IPS DF 19.7 (cell line): ENCODE data around the gene NMRK2.
"Not testable (repeated sequence)": the region's sequence is repeated elsewhere in the genome, so short reads cannot be mapped to it uniquely, and the experiment has no call there.

Source experiments
- DNase-seq: peaks from one replicate; pipeline ENCODE4 v3.0.0-alpha.2; 2013; ENCODE audit warnings: low read depth, low spot score

NMRK2 gene

DNA sequence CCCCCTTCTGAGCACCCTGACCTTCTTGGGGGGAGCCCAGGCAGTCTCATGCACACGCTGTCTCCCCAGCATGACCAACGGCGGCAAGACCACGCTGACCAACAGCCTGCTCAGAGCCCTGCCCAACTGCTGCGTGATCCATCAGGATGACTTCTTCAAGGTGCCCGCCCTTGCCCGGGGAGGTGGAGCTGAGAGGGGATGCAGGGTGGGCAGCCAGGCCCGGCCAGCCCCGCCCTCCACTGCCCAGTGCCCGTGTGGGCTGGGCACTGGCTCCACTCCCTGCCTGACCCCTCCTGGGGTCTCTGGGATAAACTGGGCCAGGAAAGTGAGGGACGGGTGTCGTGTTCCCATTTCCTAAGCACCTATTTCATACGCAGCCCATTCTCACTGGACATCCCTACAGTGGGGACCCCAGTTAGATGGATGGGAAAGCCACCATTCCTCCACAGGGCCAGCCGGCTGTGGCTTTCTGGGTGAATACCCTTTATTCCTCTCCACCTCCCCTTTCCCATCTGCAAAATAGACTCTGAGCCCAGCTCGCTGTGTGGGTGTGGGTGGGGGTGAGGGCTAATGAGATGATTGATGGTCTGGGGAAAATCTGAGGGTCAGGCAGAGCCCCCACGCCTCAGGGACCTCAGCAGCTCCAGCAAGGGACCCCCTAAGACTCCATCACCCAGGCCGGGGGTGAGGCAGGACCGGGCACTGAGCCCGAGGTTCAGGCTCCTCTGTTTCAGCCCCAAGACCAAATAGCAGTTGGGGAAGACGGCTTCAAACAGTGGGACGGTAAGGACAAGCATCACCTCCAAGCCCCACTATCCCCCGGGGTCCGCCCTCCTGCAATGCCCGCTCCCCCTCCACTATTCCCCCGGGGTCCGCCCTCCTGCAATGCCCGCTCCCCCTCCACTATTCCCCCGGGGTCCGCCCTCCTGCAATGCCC, 3.9 kb downstream of the NMRK2 start:
- DNase-seq, result no peak

GRCh38 chr19:3938300-3938950, 5.6 kb downstream of the NMRK2 start:
- DNase-seq, result not testable (repeated sequence)

- no peak for DNase-seq
These were observed 10.0 kb downstream of the NMRK2 start for GRCh38 chr19:3942790-3943409.

DNA sequence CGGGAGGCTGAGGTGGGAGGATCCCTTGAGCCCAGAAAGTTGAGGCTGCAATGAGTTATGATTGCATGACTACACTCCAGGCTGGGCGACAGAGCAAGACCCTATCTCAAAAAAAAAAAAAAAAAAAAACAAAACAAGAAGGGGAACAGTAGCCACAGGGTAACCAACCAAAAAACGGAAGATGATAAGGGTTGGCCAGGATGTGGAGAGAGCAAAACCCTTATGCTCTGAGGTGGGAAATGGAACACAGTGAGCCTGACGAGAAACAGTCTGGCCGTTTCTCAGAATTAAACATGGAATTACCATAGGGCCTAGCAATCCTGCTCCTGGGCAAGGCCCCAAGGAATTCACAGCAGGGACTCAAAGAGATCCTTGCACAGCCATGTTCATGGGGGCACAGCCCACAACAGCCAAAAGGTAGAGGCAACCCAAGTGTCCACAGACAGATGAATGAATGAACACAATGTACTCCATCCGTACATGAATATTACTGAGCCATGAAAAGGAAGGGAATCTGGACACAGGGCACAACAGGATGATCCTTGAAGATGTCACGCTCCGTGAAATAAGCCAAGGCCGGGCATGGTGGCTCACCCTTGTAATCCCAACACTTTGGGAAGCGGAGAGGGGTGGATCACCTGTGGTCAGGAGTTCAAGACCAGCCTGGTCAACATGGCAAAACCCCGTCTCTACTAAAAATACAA, 11.3 kb downstream of the NMRK2 start:
- DNase-seq, result no peak

DNA sequence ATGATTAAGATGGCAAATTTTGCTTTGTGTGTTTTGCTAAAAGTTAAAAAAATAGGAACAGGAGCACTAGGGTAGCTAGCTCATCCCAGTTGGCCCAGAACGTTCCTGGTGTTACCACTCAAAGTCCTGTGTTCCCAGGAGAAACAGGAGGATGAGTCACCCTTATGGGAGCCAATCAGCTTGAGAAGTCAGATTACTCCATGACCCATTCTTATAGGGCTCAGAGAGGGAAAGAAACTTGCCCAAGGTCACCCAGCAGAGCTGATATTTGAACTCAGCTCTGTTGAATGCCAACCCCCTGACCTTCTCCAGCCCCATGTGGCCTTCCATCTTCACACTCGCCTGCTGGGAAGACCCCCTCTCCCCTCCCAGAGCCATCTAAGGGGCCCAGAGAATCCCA, 13.0 kb downstream of the NMRK2 start:
- no peak for DNase-seq

- not testable (repeated sequence) for DNase-seq
These were observed 14.6 kb downstream of the NMRK2 start for GRCh38 chr19:3947316-3947933.

GRCh38 chr19:3949294-3949693, 16.4 kb downstream of the NMRK2 start:
- no peak for DNase-seq

GRCh38 chr19:3949997-3950859, 17.4 kb downstream of the NMRK2 start:
- no peak for DNase-seq

- no peak for DNase-seq
These were observed 18.3 kb downstream of the NMRK2 start for GRCh38 chr19:3950871-3951861.

GRCh38 chr19:3952755-3953276, 19.9 kb downstream of the NMRK2 start:
- not testable (repeated sequence) for DNase-seq

DNA sequence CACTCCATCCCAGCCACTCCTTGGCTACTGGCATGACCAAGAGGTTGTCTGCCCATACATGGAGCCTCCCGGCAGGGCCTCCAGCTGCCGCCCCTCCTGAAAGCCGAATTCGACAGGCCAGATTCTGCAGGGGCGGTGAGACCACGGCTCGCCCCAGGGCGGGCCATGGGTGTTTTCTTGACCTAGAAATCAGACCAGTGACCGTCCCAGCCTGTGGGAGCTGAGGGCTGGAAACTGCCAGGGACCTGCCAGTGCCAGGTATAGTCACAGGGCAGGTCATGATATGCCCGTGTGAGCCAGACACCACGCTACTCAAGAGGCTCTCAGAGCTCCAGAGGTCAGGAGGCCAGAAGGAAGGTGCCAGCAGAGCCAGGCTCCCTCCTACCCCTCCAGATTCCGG, 21.2 kb downstream of the NMRK2 start:
- DNase-seq, result no peak

DNA sequence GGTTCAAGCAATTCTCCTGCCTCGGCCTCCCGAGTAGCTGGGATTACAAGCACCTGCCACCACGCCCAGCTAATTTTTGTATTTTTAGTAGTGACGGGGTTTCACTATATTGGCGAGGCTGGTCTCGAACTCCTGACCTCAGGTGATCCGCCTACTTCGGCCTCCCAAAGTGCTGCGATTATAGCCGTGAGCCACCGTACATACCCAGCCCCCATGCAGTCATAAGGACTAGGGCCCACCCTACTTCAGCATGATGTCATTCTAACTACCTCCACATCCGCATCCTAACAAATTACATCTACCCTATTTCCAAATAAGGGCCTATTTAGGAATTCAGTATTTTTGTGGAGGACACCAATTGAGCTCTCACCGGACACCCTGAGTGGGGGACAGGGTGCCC, 22.4 kb downstream of the NMRK2 start:
- DNase-seq, result not testable (repeated sequence)

DNA sequence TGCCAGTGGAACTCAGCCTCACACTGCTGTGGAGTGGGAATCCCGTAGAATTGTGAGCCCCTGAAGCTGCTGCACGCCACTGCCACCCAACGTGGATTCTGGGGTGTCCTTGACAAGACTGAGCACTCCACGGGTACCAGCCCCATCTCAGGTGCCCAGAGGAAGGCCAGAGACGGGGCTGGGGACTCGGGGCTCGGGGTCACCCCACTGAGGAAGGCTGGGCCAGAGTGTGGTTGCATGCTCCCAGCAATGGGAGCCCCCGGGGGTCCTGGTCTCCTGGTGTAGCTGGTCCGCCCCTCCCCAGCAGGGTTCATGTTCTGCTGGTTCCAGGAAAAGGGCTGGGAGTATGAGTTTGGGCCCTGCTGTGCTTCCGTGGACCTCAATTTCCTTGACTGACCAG, 22.8 kb downstream of the NMRK2 start:
- no peak for DNase-seq

DNA sequence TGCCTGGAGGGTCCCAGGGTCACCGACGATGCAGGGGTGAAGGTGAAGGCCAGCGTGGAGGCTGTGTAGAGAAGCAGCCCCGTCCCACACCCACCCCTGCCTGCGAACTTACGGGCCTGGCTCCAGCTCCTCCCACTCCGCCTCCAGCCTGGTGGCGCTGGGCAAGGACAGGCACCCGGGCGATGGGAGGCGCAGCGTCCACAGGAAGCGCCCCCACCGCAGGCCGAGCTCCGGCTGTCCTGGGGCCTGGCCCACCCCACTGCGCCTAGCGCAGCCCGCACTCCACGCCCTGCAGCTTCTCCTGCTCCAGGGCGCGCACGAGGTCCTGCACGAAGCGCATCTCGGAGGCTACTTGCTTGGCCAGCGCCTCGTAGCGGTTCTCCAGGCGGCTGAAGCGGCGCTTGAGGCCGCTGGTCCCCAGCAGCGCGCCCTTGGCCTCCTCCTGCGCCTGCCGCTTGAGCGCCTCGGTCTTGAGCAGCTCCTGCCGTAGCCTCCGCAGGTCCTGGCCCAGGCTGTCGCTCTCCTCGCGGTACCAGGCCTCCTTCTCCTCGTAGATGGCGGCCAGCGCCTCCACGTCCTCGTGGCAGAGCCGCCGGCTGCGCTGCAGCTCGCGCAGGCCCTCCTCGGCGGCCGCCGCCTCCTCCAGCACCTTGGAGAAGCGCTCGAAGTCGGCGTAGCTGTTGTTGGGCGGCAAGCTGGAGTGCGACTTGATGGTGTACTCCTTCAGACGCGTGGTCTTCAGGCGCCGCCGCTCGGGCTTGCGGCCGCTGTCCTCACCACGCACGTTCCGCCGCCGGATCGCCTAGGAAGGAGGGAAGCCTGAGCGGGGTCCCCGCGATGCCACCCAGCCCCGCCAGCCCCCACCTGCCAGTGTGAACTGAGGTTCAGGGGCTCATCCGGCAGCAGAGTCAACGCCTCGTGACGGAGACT, 26.2 kb downstream of the NMRK2 start:
- no peak for DNase-seq

GRCh38 chr19:3959766-3960131, 26.9 kb downstream of the NMRK2 start:
- DNase-seq, result no peak

DNA sequence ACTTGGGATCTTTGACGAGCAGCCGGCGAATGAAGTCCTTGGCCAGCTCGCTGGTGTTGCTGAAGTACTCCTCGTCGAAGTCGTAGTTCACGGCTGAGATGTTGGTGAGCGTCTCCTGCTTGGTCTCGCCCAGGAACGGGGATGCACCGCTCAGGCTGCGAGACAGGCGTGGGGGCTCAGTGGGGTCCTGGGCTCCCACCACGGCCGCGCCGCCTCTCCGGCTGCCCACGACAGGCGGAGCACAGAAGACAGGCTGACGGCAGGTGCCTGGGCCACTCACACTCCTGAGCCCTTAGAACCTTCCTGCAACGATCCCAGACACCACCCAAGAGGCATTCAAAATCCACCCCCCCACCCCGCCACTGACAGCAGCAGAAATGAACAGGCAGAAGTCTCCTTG, 28.1 kb downstream of the NMRK2 start:
- DNase-seq, result no peak

DNA sequence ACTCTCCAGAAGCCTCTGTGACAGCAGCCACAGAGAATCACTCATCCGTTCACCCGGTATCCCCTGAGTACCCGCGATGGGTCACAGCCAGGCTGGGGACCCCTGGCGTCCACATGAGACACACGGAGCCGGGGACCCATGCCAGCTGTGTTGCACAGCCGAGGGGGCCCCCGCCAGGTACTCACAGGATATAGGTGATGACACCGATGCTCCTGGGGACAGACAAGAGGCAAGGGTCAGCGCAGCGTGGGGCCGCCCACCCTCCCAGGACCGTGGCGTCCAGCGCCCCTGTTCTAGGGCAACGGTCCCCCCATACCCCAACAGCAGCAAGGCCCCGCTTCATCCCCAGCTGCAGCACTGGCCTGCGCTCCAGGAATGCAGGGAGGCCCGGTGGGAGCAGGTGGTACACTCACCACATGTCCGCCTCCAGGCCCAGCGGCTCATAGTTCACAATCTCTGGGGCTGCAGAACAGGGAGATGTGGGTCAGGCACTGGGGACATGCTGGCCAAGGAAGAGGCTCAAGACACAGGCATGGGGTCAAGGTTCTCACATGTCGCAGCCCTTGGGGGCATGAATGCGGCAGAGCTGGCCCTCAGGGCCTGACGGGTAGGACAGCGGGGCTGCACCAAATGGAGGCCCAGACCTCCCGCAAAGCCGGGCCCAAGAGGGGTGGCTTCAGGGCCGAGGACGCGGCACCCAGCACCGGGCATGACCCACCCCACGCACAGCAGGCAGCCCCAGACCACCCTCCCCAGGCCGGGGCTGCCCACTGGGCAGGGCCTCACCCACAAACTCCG, 30.8 kb downstream of the NMRK2 start:
- DNase-seq, result no peak
